GM12801 (cell line): ENCODE data around the gene GLMP.

Experiments
- CTCF ChIP-seq: IDR thresholded peaks from one replicate; pipeline ENCODE4 v1.5.1; 2011; ENCODE audit warnings: control low read depth; ENCODE audit not compliant: insufficient read length; ENCODE audit errors: extremely low read depth

The GLMP gene

GRCh38 chr1:156260896-156261295 is 34.6 kb downstream of the GLMP start:
- no peak for TF ChIP-seq CTCF

- no peak for TF ChIP-seq CTCF
These were observed 35.7 kb downstream of the GLMP start for GRCh38 chr1:156259805-156260204.

GRCh38 chr1:156258859-156259258 is 36.6 kb downstream of the GLMP start:
- TF ChIP-seq CTCF, result no peak

- no peak for TF ChIP-seq CTCF
These were observed 37.8 kb downstream of the GLMP start for GRCh38 chr1:156257711-156258110.

GRCh38 chr1:156253634-156254033 is 41.8 kb downstream of the GLMP start:
- TF ChIP-seq CTCF, result no peak

GRCh38 chr1:156251527-156251926 is 44.0 kb downstream of the GLMP start:
- TF ChIP-seq CTCF, result no peak

GRCh38 chr1:156249593-156249992 is 45.9 kb downstream of the GLMP start:
- no peak for TF ChIP-seq CTCF

GRCh38 chr1:156248323-156248683 is 47.2 kb downstream of the GLMP start:
- TF ChIP-seq CTCF, result no peak
